Activated T-helper 2 cell treated with anti-CD3 and anti-CD28 coated beads, Interferon-gamma antibody, Interleukin-2, Interleukin-4, amounts not matched to agents 10 μg/mL and 5 μg/mL and 100 μg/mL, durations not matched to agents 14 hours and 24 hours and 36 hours (primary cell): ENCODE measurements around the gene AQP9. TPM values are rescaled to one million over a fixed set of nuclear protein-coding genes. Genes with fewer than 3 reads are reported as not detected.
"Not testable (repeated sequence)": the region's sequence is repeated elsewhere in the genome, so short reads cannot be mapped to it uniquely, and the experiment has no call there.

ENCODE experiments used
- DNase-seq: peaks from one replicate; pipeline ENCODE4 v3.0.0; 2021; ENCODE audit warnings: low spot score
- H3K27ac Mint-ChIP-seq: one replicate; pipeline ENCODE4 v1.8.0; 2021; ENCODE audit warnings: mixed read lengths
- H3K27me3 Mint-ChIP-seq: one replicate; pipeline ENCODE4 v1.8.0; 2021; ENCODE audit warnings: low read depth, mixed read lengths
- H3K36me3 Mint-ChIP-seq: one replicate; pipeline ENCODE4 v1.8.0; 2021; ENCODE audit warnings: low read depth, mixed read lengths
- H3K4me1 Mint-ChIP-seq: one replicate; pipeline ENCODE4 v1.8.0; 2021; ENCODE audit warnings: low read depth, mixed read lengths
- H3K4me3 Mint-ChIP-seq: one replicate; pipeline ENCODE4 v1.8.0; 2021; ENCODE audit warnings: low read depth, mild to moderate bottlenecking, moderate library complexity, mixed read lengths
- H3K9me3 Mint-ChIP-seq: one replicate; pipeline ENCODE4 v1.8.0; 2021; ENCODE audit warnings: mixed read lengths
- intact Hi-C: fragments of 100-400 bp; cut with micrococcal nuclease; formaldehyde crosslinking; loops from one replicate; pipeline ENCODE4 v1.15.1; 2023
- total RNA-seq: library from RNA; stranded (reverse); gene quantifications from 2 replicates; pipeline ENCODE4 v1.2.3, GENCODE V29; 2022

Gene AQP9, protein sequence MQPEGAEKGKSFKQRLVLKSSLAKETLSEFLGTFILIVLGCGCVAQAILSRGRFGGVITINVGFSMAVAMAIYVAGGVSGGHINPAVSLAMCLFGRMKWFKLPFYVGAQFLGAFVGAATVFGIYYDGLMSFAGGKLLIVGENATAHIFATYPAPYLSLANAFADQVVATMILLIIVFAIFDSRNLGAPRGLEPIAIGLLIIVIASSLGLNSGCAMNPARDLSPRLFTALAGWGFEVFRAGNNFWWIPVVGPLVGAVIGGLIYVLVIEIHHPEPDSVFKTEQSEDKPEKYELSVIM
- 0.89 and 0.94 TPM in 2 replicates for total RNA-seq

DNA sequence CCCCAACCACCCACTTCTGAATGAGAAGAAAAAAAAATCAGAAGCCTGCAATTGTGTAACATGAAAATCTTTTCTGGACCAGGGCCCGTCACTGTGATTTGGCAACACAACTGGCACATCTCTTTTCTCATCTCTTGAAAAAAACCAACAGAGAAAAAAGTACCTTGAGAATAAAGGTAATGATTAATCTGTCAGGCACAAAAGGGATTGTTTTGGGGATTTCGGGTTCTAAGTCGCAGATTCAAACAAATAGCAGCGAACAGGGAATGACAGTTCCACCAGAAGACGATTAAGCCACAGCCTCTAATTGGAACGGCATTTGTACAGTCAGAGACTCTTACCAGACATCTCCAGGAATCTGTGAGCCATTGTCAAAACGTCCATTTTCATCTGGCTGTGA lies at the start of gene AQP9:
Gene AQP9, plus strand, starts transcription at position 276 of the 400 bp plus-strand sequence. CDS start 185 bp downstream, outside the sequence.
- Mint-ChIP-seq H3K4me1 (peaks cover 17% of the 10 kb centered on the region), H3K4me3 (no peak within 1 kb of the TSS), H3K27me3 (peaks cover 14% of the 10 kb centered on the region), H3K27ac (no peak within 1 kb of the TSS), H3K36me3 (no peaks in the 10 kb centered on the region), H3K9me3 (no peaks in the 10 kb centered on the region)
- intact Hi-C loops: no loop called here
- DNase-seq: no peak

GRCh38 chr15:58095415-58095814 lies 42.8 kb upstream of the AQP9 start:
- no peak overlapping the region for H3K27ac Mint-ChIP-seq

DNA sequence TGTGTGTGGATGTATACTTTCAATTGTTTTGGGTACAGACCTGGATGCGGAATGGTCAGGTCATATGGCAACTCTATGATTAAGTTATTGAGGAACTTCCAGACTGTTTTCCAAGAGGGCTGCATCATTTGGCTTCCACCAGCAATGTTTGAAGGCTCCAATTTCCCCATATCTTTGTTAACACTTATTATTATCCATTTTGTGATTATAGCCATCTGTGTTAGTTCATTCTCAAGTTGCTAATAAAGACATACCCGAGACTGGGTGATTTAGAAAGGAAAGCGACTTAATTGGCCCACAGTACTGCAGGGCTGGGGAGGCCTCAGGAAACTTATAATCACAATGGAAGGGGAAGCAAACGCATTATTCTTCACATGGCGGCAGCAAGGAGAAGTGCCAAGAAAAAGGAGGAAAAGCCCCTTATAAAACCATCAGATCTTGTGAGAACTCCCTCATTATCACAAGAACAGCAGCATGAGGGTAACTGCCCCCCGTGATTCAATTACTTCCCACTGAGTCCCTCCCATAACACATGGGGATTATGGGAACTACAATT lies 41.6 kb upstream of the AQP9 start:
- no peaks in the 10 kb centered on the region for H3K36me3 Mint-ChIP-seq
- peaks cover 43% of the 10 kb centered on the region for H3K27me3 Mint-ChIP-seq
- intact Hi-C loops: no loop called here
- no peak overlapping the region for H3K27ac Mint-ChIP-seq
- no peak overlapping the region for H3K4me3 Mint-ChIP-seq
- H3K4me1 Mint-ChIP-seq: no peaks in the 10 kb centered on the region
- DNase-seq: no peak
- H3K9me3 Mint-ChIP-seq: no peaks in the 10 kb centered on the region

More at GRCh38 chr15:58095415-58095814, 42.8 kb upstream of the AQP9 start:
- intact Hi-C loops: no loop called here
- H3K27me3 Mint-ChIP-seq: peaks cover 39% of the 10 kb centered on the region
- no peaks in the 10 kb centered on the region for H3K4me1 Mint-ChIP-seq
- no peaks in the 10 kb centered on the region for H3K9me3 Mint-ChIP-seq
- DNase-seq: no peak
- no peaks in the 10 kb centered on the region for H3K36me3 Mint-ChIP-seq
- no peak overlapping the region for H3K4me3 Mint-ChIP-seq

DNA sequence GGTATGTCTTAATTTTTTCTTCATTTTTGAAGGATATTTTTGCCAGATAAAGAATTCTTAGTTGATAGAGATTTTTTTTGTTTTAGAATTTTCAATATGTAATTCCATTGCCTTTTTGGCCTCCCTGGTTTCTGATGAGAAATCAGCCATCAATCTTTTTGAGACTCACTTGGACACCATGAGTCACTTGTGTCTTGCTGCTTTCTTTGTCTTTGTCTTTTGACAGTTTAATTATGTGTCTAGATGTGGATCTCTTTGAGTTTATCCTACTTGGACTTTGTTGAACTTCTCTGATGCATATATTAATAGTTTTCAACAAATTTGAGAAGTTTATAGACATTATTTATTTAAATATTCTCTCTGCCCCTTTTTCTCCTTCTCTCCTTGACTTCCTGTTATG lies 34.7 kb upstream of the AQP9 start:
- H3K36me3 Mint-ChIP-seq: no peaks in the 10 kb centered on the region
- H3K27me3 Mint-ChIP-seq: peaks cover 43% of the 10 kb centered on the region
- no peak for DNase-seq
- no peaks in the 10 kb centered on the region for H3K9me3 Mint-ChIP-seq
- no peak overlapping the region for H3K27ac Mint-ChIP-seq
- H3K4me1 Mint-ChIP-seq: no peaks in the 10 kb centered on the region
- intact Hi-C loops: no loop called here
- H3K4me3 Mint-ChIP-seq: no peak overlapping the region

DNA sequence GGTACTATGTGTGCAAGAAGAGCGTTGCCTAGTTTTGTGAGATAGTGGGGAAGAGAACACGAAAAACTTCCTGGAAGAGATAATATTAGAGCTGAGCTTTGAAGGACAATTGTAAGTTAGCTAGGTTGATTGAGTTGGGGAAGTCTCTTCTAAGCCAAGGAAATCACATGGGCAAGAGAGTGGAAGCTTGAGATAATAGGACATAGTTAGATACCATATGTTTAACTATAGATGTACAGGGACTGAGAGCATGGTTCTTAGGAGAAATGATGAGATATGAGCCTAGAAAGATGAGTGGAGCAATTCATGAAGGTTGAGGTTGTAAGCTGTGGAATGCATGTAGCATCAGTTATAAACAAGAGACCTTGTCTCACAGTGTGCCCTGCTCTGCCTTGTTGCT lies 30.1 kb upstream of the AQP9 start:
- no peak overlapping the region for H3K27ac Mint-ChIP-seq
- no peaks in the 10 kb centered on the region for H3K36me3 Mint-ChIP-seq
- no peaks in the 10 kb centered on the region for H3K9me3 Mint-ChIP-seq
- no peak for DNase-seq
- H3K4me1 Mint-ChIP-seq: no peaks in the 10 kb centered on the region
- H3K27me3 Mint-ChIP-seq: peaks cover 21% of the 10 kb centered on the region
- no peak overlapping the region for H3K4me3 Mint-ChIP-seq
- intact Hi-C loops: no loop called here

DNA sequence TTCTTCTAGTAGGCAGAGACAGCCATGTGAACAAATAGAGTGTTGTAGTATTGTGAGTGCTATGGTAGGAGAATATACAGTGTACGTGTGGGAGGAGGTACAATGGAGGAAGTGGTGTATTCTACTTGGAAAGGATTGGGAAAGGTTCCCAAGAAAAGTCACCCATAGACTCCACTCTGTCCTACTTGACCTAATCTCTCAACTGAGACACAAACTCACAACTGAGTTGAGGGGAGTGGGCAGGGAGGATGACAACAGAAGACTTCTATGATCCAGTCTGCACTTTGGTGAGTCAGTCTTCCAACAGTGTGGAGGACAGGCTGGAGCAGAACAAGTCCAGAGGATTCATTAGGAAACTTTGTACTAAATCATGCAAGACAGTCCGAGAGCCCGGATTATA lies 28.8 kb upstream of the AQP9 start:
- Mint-ChIP-seq H3K9me3 (no peaks in the 10 kb centered on the region), H3K4me3 (no peak overlapping the region), H3K36me3 (no peaks in the 10 kb centered on the region), H3K4me1 (no peaks in the 10 kb centered on the region), H3K27ac (no peak overlapping the region), H3K27me3 (peaks cover 14% of the 10 kb centered on the region)
- DNase-seq: no peak
- intact Hi-C loops: no loop called here

DNA sequence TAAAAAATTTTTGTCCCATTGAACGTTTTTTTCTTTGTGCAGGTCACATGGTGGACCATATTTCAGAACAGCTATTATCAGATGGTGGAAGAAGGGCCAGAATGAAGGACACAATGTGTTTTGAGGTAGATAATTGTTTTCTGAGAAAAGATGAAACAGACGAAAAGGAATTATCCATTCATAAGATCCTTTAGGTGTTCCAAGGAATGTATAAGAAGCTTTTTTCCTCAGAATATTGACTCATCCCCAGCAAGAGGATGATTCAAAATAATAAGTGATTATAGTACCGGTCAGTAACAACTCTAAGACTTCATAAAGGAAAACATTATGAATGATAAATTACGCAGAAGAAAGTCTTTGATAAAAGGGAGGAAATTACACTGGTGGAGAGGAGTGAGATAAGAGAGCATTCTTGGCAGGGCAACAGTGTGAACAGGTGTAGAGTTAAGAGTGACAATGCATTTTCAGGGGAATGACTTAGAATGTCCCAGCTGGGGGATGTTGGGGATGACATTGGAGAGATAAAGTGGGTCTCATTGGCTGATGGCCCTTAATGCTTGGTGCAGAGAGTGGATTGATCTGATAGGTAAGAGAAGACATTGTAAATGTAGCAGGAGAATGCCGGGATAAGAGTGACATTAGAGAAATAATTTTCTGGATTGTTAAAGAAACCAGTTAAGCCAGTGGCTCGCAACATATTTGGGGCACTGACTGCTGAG lies 27.0 kb upstream of the AQP9 start:
- DNase-seq: no peak
- no peaks in the 10 kb centered on the region for H3K9me3 Mint-ChIP-seq
- peaks cover 16% of the 10 kb centered on the region for H3K27me3 Mint-ChIP-seq
- peaks cover 4% of the 10 kb centered on the region for H3K4me1 Mint-ChIP-seq
- no peak overlapping the region for H3K27ac Mint-ChIP-seq
- no peak overlapping the region for H3K4me3 Mint-ChIP-seq
- H3K36me3 Mint-ChIP-seq: no peaks in the 10 kb centered on the region
- intact Hi-C loops: no loop called here

DNA sequence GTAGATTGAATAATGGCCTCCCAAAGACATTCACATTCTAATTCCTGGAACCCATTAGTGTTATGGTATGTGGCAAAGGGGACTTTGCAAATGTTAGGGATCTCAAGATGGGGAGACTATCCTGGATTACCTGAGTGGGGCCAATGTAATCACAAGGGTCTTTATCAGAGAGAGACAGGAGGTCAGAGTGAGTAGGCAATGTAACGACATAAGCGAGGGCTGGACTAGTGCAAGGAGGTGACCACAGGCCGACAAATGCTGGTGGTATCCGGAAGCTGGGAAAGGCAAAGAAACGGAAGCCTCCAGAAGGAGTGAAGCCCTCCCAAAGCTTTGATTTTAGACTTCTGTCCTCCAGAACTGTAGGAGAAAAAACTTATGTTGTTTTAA lies 26.5 kb upstream of the AQP9 start:
- peaks cover 4% of the 10 kb centered on the region for H3K4me1 Mint-ChIP-seq
- H3K27me3 Mint-ChIP-seq: peaks cover 16% of the 10 kb centered on the region
- no peak for DNase-seq
- no peak overlapping the region for H3K4me3 Mint-ChIP-seq
- no peak overlapping the region for H3K27ac Mint-ChIP-seq
- H3K9me3 Mint-ChIP-seq: no peaks in the 10 kb centered on the region
- intact Hi-C loops: no loop called here
- H3K36me3 Mint-ChIP-seq: no peaks in the 10 kb centered on the region

DNA sequence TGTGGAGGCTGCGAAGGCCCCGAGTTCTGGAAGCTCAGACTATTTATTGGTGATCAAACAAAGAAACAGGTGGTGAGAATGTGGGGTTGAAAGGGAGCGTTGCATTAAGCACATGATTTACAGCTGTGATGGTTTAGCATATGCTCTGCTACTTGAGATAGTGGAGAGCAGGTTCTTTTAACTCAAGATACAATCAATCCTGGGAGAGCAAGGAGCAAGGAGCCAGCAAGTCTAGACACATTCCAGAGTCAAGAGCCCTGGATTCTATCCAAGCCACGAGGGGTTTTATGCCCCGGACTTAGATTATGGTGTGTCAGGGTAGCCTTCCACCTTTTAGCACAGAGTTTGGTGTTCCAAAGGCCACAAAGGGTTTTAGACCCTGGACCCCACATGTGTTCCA lies 24.8 kb upstream of the AQP9 start:
- H3K4me3 Mint-ChIP-seq, H3K36me3 Mint-ChIP-seq, DNase-seq, H3K9me3 Mint-ChIP-seq, H3K4me1 Mint-ChIP-seq, H3K27ac Mint-ChIP-seq, intact Hi-C loops: not testable (repeated sequence)
- peaks cover 16% of the 10 kb centered on the region for H3K27me3 Mint-ChIP-seq

- Mint-ChIP-seq H3K9me3 (no peaks in the 10 kb centered on the region), H3K4me3 (no peak overlapping the region), H3K4me1 (peaks cover 4% of the 10 kb centered on the region), H3K36me3 (no peaks in the 10 kb centered on the region), H3K27me3 (peaks cover 16% of the 10 kb centered on the region), H3K27ac (no peak overlapping the region)
- intact Hi-C loops: no loop called here
- DNase-seq: no peak
These were observed 23.8 kb upstream of the AQP9 start for GRCh38 chr15:58114388-58114787.

DNA sequence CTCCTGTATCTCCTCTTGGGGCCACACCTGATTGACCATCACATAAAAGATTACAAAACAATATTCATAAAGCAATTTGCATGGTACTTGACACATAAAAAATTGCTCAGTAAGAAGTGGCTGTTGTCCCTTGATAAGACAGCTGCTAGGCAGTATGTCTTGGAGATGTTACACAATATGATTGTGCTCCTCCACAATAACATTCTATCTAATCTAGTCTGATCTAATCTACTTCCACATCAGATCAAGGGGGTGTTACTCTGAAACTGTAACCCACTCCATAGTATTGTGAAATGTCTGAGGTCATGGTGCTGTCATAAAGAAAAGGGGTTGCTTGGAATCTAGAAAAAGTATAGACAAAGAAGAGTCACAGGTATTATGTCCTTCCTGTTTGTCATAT lies 23.4 kb upstream of the AQP9 start:
- H3K36me3 Mint-ChIP-seq: no peaks in the 10 kb centered on the region
- no peak for DNase-seq
- H3K4me3 Mint-ChIP-seq: no peak overlapping the region
- intact Hi-C loops: no loop called here
- peaks cover 4% of the 10 kb centered on the region for H3K4me1 Mint-ChIP-seq
- no peak overlapping the region for H3K27ac Mint-ChIP-seq
- peaks cover 16% of the 10 kb centered on the region for H3K27me3 Mint-ChIP-seq
- no peaks in the 10 kb centered on the region for H3K9me3 Mint-ChIP-seq

DNA sequence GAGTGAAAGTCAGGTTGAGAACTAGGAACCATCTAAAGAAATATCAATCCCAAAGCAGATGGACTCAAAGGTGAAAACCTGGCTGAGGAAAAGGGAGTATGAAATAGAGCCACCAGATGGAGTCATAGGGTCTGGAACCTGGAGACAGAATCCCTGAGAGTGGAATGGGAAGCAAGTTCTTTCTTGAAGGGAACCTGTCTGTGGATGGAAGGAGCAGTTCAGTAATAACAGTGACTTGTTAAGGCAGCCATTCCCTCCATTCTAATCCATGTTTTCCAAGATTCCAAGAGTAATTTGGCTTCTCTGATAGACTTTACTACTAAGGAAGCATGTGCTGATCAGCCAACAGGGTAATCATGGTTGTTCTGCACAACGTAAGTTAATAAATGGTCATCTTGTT lies 22.5 kb upstream of the AQP9 start:
- peaks cover 4% of the 10 kb centered on the region for H3K4me1 Mint-ChIP-seq
- DNase-seq: no peak
- H3K4me3 Mint-ChIP-seq: no peak overlapping the region
- H3K27ac Mint-ChIP-seq: no peak overlapping the region
- peaks cover 16% of the 10 kb centered on the region for H3K27me3 Mint-ChIP-seq
- intact Hi-C loops: no loop called here
- no peaks in the 10 kb centered on the region for H3K36me3 Mint-ChIP-seq
- no peaks in the 10 kb centered on the region for H3K9me3 Mint-ChIP-seq

GRCh38 chr15:58117619-58118018 lies 20.6 kb upstream of the AQP9 start:
- no peak for DNase-seq
- H3K9me3 Mint-ChIP-seq: no peaks in the 10 kb centered on the region
- no peak overlapping the region for H3K27ac Mint-ChIP-seq
- H3K36me3 Mint-ChIP-seq: no peaks in the 10 kb centered on the region
- intact Hi-C loops: no loop called here
- H3K4me1 Mint-ChIP-seq: peaks cover 4% of the 10 kb centered on the region
- H3K27me3 Mint-ChIP-seq: peaks cover 15% of the 10 kb centered on the region
- H3K4me3 Mint-ChIP-seq: no peak overlapping the region
